Chondrocyte (in vitro differentiated cells): ENCODE measurements around the gene FBXL16. TPM values are rescaled to one million over a fixed set of nuclear protein-coding genes. Genes with fewer than 3 reads are reported as not detected.

Experiments
- DNase-seq: peaks from one replicate; pipeline ENCODE4 v3.0.0; 2021; ENCODE audit warnings: mixed read lengths, low spot score
- H3K27ac Mint-ChIP-seq: one replicate; pipeline ENCODE4 v1.8.0; 2021; ENCODE audit warnings: mild to moderate bottlenecking, moderate library complexity, mixed read lengths; ENCODE audit not compliant: unreplicated experiment
- H3K27me3 Mint-ChIP-seq: 2 replicates; pipeline ENCODE4 v1.8.0; 2021; ENCODE audit warnings: low read depth, mixed read lengths
- H3K36me3 Mint-ChIP-seq: 2 replicates; pipeline ENCODE4 v1.8.0; 2021; ENCODE audit warnings: low read depth, mixed read lengths
- H3K4me1 Mint-ChIP-seq: 2 replicates; pipeline ENCODE4 v1.8.0; 2021; ENCODE audit warnings: low read depth, mild to moderate bottlenecking, mixed read lengths
- H3K4me3 Mint-ChIP-seq: one replicate; pipeline ENCODE4 v1.8.0; 2021; ENCODE audit warnings: mild to moderate bottlenecking, moderate library complexity, mixed read lengths; ENCODE audit not compliant: unreplicated experiment
- H3K9me3 Mint-ChIP-seq: 2 replicates; pipeline ENCODE4 v1.8.0; 2021; ENCODE audit warnings: low read depth, mixed read lengths
- CTCF ChIP-seq: fragments of 200-600 bp; sonication (generic); IDR thresholded peaks from 2 replicates; pipeline ENCODE4 v1.5.0; 2021; ENCODE audit warnings: antibody characterized with exemption, mild to moderate bottlenecking, moderate library complexity
- total RNA-seq: library from RNA; stranded (reverse); gene quantifications from 3 replicates; pipeline ENCODE4 v1.2.1, GENCODE V29; 2021

Gene FBXL16
- total RNA-seq, 1 donor from 2014 or later, result 0.87 TPM

- Mint-ChIP-seq H3K27ac (no peak overlapping the region), H3K9me3 (no peaks in the 10 kb centered on the region), H3K36me3 (peaks cover 1% of the 10 kb centered on the region), H3K4me1 (peaks cover 4% of the 10 kb centered on the region), H3K27me3 (peaks cover 23% of the 10 kb centered on the region), H3K4me3 (no peak overlapping the region)
- no peak for TF ChIP-seq CTCF
- no peak for DNase-seq
Observed at GRCh38 chr16:695355-696089, 10.1 kb downstream of the FBXL16 start.

- Mint-ChIP-seq H3K9me3 (no peaks in the 10 kb centered on the region), H3K36me3 (peaks cover 1% of the 10 kb centered on the region), H3K27ac (no peak overlapping the region), H3K4me3 (no peak overlapping the region), H3K4me1 (peaks cover 5% of the 10 kb centered on the region), H3K27me3 (peaks cover 23% of the 10 kb centered on the region)
- DNase-seq, result no peak
- TF ChIP-seq CTCF, result no peak
Observed at GRCh38 chr16:694863-695354, 10.7 kb downstream of the FBXL16 start.

- TF ChIP-seq CTCF, result no peak
- Mint-ChIP-seq H3K9me3 (no peaks in the 10 kb centered on the region), H3K27me3 (peaks cover 23% of the 10 kb centered on the region), H3K36me3 (peaks cover 1% of the 10 kb centered on the region), H3K4me1 (peaks cover 11% of the 10 kb centered on the region), H3K4me3 (no peak overlapping the region), H3K27ac (no peak overlapping the region)
- no peak for DNase-seq
Observed at GRCh38 chr16:694187-694862, 11.3 kb downstream of the FBXL16 start.

GRCh38 chr16:693766-694165 lies 11.8 kb downstream of the FBXL16 start:
- Mint-ChIP-seq H3K4me3 (no peak overlapping the region), H3K27me3 (peaks cover 23% of the 10 kb centered on the region), H3K36me3 (peaks cover 1% of the 10 kb centered on the region), H3K9me3 (no peaks in the 10 kb centered on the region), H3K27ac (no peak overlapping the region), H3K4me1 (peaks cover 16% of the 10 kb centered on the region)
- DNase-seq, result no peak
- TF ChIP-seq CTCF, result no peak

- Mint-ChIP-seq H3K27me3 (peaks cover 23% of the 10 kb centered on the region), H3K4me1 (peaks cover 19% of the 10 kb centered on the region), H3K27ac (no peak overlapping the region), H3K4me3 (no peak overlapping the region), H3K9me3 (no peaks in the 10 kb centered on the region), H3K36me3 (peaks cover 1% of the 10 kb centered on the region)
- TF ChIP-seq CTCF, result no peak
- no peak for DNase-seq
Observed at GRCh38 chr16:693364-693763, 12.2 kb downstream of the FBXL16 start.
